Activated CD8-positive, alpha-beta memory T cell treated with anti-CD3 and anti-CD28 coated beads, Interleukin-2, amount 10 ng/mL, durations not matched to agents 7 days and 5 days (primary cell): ENCODE data around the gene PHF12. TPM values are rescaled to one million over a fixed set of nuclear protein-coding genes. Genes with fewer than 3 reads are reported as not detected.

Experiments
- ATAC-seq: fragments of 150-1000 bp; cut with Tn5 transposase; one replicate; pipeline ENCODE4 v1.10.0; 2021; ENCODE audit warnings: moderate library complexity
- CTCF ChIA-PET: fragments of 350-600 bp; sonication (Branson Sonifier 250); formaldehyde crosslinking; loops from one replicate; lab custom pipeline; 2021; ENCODE audit warnings: antibody characterized with exemption; lab: Charles Lee
- DNase-seq: peaks from one replicate; pipeline ENCODE4 v3.0.0-alpha.2; 2020
- H3K27ac Mint-ChIP-seq: one replicate; pipeline ENCODE4 v1.8.0; 2021; ENCODE audit warnings: mild to moderate bottlenecking, mixed read lengths
- H3K27me3 Mint-ChIP-seq: one replicate; pipeline ENCODE4 v1.8.0; 2021; ENCODE audit warnings: mixed read lengths
- H3K36me3 Mint-ChIP-seq: one replicate; pipeline ENCODE4 v1.8.0; 2021; ENCODE audit warnings: mild to moderate bottlenecking, mixed read lengths
- H3K4me1 Mint-ChIP-seq: one replicate; pipeline ENCODE4 v1.8.0; 2021; ENCODE audit warnings: mixed read lengths
- H3K4me3 Mint-ChIP-seq: one replicate; pipeline ENCODE4 v1.8.0; 2021; ENCODE audit warnings: mild to moderate bottlenecking, moderate library complexity, mixed read lengths
- H3K9me3 Mint-ChIP-seq: one replicate; pipeline ENCODE4 v1.8.0; 2022; ENCODE audit warnings: low read depth, mixed read lengths
- total RNA-seq, 2 experiments: library from RNA; stranded (reverse); gene quantifications; one replicate each; pipeline ENCODE4 v1.2.3, GENCODE V29; 2021

The PHF12 gene
- total RNA-seq, 2 experiments from 2014 or later, result 79.5 to 85.8 TPM

DNA sequence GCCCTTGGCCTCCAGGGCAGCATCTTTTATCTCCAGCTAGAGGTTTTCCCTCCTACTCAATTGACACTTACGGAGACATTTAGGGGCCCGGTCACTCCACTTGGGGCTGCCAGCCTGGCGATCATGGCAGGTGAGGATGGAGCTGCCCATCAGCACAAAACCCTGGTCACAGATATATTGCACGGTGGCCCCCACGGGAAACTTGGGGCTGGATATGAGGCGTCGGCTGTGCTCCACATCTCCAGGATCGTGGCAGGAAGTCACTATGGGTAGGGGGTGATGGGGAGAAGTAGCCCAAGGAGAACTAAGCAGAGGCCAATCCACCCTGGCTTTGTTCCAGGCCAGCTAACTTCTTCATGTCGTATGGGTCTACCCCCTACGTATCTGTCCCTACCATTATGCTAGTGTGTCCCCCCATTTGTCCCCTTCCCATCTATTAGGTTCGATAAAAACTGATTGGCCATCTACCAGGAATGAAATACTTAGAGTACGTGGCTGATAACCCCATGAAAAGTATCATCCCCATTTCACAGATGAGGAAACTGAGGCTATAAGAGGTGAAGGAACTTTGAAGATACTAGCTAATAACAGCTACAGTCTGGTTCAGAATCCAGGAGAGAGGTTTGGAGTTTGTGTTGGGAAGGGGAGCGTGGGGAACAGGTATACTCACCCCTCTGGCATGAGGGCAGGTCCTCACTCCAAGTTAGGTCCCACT lies 6.1 kb upstream of the PHF12 start:
- CTCF ChIA-PET, result interaction anchor here (1.1 to 2.7 kb wide), 5 partner anchors 8 to 231 kb away, joined by 3 to 18 read pairs (median 5); no protein-coding TSS in a partner anchor
- no peaks in the 10 kb centered on the region for H3K4me1 Mint-ChIP-seq
- DNase-seq, result no peak
- H3K4me3 Mint-ChIP-seq, result no peak overlapping the region
- ATAC-seq, result no peak
- H3K27me3 Mint-ChIP-seq, result no peaks in the 10 kb centered on the region
- H3K9me3 Mint-ChIP-seq, result no peaks in the 10 kb centered on the region
- no peak overlapping the region for H3K27ac Mint-ChIP-seq
- no peaks in the 10 kb centered on the region for H3K36me3 Mint-ChIP-seq

DNA sequence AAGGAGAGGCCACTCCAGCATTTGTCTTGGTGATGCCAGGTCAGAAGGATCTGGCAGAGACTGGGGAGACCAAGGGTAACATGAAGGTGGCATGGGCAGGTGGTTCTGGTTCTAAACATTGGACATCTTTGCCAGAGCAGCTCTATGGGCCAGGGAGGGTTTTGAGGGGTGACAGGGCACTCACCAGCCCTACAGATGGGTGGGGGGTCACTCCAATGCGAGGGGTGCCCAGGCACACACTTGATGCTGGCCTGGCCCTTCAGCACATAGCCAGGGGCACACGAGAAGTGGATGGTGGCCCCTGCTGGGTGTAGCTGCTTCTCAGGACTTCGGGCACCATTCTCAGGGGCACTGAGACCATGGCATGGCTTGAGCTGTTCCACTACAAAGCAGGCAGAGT lies 5.5 kb upstream of the PHF12 start:
- no peaks in the 10 kb centered on the region for H3K4me1 Mint-ChIP-seq
- no peak for ATAC-seq
- H3K27me3 Mint-ChIP-seq, result no peaks in the 10 kb centered on the region
- no peaks in the 10 kb centered on the region for H3K36me3 Mint-ChIP-seq
- CTCF ChIA-PET, result interaction anchor here (1.2 to 2.7 kb wide), 4 partner anchors 8 to 230 kb away, joined by 3 to 18 read pairs (median 8); no protein-coding TSS in a partner anchor
- H3K9me3 Mint-ChIP-seq, result no peaks in the 10 kb centered on the region
- no peak overlapping the region for H3K27ac Mint-ChIP-seq
- DNase-seq, result no peak
- no peak overlapping the region for H3K4me3 Mint-ChIP-seq

DNA sequence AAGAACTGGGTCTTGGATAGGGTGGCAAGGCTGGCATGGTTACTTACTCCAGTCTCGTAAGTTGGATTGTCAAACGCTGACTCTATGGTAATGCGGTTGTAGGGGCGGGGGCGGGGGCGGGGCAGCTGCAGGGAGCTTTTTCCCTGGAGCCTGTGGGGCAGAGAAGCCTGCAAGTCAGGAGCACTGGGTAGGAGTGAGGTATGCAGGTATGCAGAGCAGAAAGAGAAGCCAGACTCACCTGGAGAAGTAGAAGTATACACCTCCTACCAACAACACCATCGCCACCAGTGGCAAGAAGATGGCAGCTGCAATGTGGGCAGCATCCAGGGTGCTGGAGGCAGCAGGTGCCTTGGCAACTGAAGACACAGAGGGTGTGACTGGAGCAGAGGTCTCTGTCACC lies 4.8 kb upstream of the PHF12 start:
- no peak for DNase-seq
- CTCF ChIA-PET, result interaction anchor here (1.3 to 2.5 kb wide), 2 partner anchors 9 to 168 kb away, joined by 5 to 11 read pairs; no protein-coding TSS in a partner anchor
- H3K27me3 Mint-ChIP-seq, result no peaks in the 10 kb centered on the region
- ATAC-seq, result no peak
- no peaks in the 10 kb centered on the region for H3K36me3 Mint-ChIP-seq
- no peak overlapping the region for H3K27ac Mint-ChIP-seq
- no peaks in the 10 kb centered on the region for H3K9me3 Mint-ChIP-seq
- no peak overlapping the region for H3K4me3 Mint-ChIP-seq
- no peaks in the 10 kb centered on the region for H3K4me1 Mint-ChIP-seq

DNA sequence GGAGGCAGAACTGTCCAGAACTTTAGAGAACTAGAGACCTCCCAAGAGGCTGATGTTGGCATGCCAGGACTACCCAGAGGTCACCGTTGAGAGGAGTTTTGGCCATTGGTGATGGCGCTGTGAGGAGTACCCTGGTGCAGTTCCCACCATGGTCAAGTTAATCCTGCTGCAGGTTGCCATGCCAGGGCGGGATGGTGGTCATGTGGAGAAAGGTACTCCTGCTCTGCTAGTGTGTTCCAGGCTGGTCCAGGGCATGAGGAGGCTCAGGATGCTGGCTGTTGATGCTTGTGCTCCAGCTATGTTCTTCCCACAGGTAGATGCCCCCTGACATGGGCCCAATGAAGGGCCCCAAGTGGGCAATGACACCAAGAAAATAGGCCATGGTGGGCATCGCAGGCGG lies 4.1 kb upstream of the PHF12 start:
- ATAC-seq, result no peak
- no peaks in the 10 kb centered on the region for H3K36me3 Mint-ChIP-seq
- no peak for DNase-seq
- CTCF ChIA-PET, result interaction anchor here (1.0 to 6.8 kb wide), 3 partner anchors 10 to 229 kb away, joined by 3 to 76 read pairs (median 11); no protein-coding TSS in a partner anchor
- H3K27me3 Mint-ChIP-seq, result no peaks in the 10 kb centered on the region
- H3K4me3 Mint-ChIP-seq, result no peak overlapping the region
- no peaks in the 10 kb centered on the region for H3K4me1 Mint-ChIP-seq
- no peak overlapping the region for H3K27ac Mint-ChIP-seq
- H3K9me3 Mint-ChIP-seq, result no peaks in the 10 kb centered on the region

DNA sequence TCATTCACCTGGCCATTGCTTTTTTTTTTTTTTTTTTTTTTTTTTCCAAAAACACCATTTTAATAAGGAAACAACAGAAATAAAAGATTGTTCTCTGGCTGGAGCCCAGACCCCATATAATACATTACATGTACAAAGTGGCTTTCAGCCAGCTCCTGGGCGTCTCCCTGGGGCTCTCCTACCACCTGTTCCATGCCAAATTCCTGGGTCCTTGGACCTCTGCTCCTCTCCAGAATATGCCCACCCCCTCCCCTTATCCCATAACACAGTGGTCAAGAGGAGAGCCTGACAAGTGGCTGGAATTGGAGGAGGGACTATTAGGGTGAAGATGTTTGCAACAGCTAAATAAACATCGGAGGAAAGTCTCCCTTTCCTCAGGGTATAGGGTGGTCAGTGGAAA lies 3.6 kb upstream of the PHF12 start:
- DNase-seq (no peak), ATAC-seq (no peak)
- CTCF ChIA-PET, result interaction anchor here (1.0 to 6.8 kb wide), 2 partner anchors 161 to 228 kb away, joined by 3 to 76 read pairs; no protein-coding TSS in a partner anchor
- no peaks in the 10 kb centered on the region for H3K4me1 Mint-ChIP-seq
- no peaks in the 10 kb centered on the region for H3K36me3 Mint-ChIP-seq
- no peak overlapping the region for H3K4me3 Mint-ChIP-seq
- no peaks in the 10 kb centered on the region for H3K9me3 Mint-ChIP-seq
- H3K27ac Mint-ChIP-seq, result no peak overlapping the region
- H3K27me3 Mint-ChIP-seq, result no peaks in the 10 kb centered on the region

DNA sequence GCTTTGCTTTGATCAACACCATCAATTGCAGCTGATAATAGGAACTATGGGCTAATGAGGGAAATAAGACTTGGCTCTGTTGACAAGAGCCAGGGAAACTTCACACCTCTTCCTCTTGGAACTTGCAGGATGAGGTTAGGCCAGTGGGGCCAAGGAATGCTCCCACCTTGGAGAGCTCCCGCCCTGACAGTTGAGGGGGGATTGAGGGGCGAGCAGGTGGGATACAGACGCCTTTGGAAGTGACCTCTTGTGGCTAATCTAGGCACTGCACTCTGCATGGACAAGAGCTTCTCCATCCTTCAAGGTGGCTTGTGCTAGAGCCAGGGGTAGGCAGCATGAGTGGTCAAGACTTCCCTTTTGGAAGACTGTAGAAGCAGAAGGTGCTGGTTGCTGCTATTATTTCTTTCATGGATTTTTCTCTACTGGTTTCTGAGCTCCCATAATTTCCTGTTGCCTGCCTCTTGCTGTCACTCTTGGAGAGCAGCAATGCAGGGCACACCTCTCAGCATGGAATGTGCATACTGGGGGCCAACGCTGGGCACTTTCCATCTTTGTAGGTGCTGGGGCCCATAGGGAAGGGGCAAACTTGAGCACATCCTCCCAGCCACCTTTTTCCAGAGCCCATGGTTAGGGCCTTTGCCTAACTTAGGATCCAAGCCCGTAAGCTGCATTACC lies 2.3 kb upstream of the PHF12 start:
- no peaks in the 10 kb centered on the region for H3K9me3 Mint-ChIP-seq
- no peak overlapping the region for H3K4me3 Mint-ChIP-seq
- CTCF ChIA-PET, result interaction anchor here (0.6 to 9.1 kb wide), 52 partner anchors 8 to 309 kb away, joined by 3 to 112 read pairs (median 4); partner anchors contain the start of genes BLTP2, DHRS13, ERAL1 and FAM222B
- H3K27ac Mint-ChIP-seq, result no peak overlapping the region
- H3K27me3 Mint-ChIP-seq, result no peaks in the 10 kb centered on the region
- peaks cover 4% of the 10 kb centered on the region for H3K36me3 Mint-ChIP-seq
- DNase-seq, result peak; percentile 76
- no peak for ATAC-seq
- H3K4me1 Mint-ChIP-seq, result peaks cover 3% of the 10 kb centered on the region

DNA sequence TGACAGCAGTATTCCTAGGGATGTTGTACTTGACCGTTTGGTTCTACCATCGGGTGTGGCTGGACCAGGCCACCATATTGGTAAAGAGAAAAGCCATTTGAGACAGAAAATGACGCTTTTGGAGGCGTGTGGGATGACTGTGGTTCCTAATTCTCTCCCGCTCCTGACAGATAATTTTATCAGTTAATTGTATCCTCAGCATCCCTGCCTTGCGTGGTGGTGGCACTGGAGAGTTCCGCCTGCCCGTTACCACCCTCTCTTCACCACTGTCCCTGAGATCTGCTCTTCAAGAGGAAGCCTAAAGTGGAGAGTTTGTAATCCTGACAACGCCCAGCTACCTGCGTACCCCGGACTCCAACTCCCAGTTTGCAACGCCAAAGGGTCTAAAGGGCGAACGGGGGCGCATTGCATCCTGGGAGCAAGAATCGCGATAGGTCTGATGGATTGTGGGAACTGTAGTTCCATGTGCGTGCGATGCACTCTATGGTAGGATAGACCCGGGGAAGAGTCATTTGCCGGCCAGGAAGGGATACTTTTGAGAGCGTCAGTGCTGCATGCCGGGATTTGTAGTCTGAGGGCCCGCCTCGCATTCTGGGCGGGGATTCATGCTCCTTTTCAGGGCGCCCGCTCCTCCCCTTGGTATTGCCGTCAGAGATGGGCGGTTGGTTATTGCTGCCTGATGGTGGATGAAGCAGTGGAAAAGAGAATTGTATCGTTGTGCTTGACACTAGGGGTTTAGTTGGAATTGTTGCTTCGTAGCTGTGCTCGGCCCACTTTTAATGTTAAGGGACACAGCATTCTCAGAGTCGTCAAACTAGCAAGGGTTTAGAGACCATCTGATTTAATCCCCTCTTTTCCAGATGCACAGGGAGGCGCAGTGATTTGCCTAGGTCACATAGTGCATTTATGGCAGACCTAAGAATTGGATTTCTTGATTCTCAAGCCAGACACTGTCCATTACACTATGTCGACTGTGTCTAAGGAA lies 965 bp upstream of the PHF12 start:
- H3K27me3 Mint-ChIP-seq, result no peaks in the 10 kb centered on the region
- peaks cover 16% of the 10 kb centered on the region for H3K4me1 Mint-ChIP-seq
- ATAC-seq (peak; percentile 73), DNase-seq (peak; percentile 98)
- H3K4me3 Mint-ChIP-seq, result no peak overlapping the region
- H3K9me3 Mint-ChIP-seq, result no peaks in the 10 kb centered on the region
- H3K27ac Mint-ChIP-seq, result no peak overlapping the region
- CTCF ChIA-PET, result interaction anchor here (0.6 to 9.1 kb wide), 44 partner anchors 7 to 632 kb away, joined by 3 to 112 read pairs (median 4); partner anchors contain the start of genes BLTP2, DHRS13, ERAL1 and FLOT2
- peaks cover 15% of the 10 kb centered on the region for H3K36me3 Mint-ChIP-seq

DNA sequence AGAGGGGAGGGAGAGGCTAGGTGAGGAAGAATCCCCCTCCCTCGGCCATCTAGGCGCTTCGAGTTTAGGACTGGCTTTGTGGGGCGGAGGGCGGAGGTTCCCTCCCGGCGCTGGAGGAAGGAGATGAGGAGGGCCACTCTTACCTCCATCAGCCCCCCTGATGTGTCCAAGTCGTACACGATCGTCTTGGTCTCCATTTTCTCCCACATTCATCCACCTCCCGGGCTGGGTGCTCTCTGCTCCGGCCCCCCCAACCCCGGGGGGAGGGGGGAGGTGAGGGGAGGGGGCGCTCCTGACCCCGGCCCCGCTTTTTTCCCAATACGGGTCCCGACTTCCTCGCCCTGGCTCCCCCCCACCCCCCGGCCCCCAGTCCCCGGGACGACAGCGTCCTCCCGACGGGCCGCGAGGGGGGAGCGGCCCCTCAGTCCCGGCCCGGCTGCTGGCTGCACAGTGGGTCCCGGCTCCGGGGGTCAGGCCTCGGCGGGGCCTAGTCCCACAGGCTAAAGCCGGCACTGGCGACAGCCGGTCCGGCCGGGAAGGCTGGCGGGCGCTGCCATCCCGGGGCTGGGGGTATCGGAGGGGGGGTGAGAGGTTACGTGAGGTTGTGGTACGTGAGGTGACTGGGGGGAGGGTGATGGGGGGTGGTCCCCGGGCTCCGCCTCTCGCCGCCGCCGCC lies 428 bp downstream of the PHF12 start:
- Mint-ChIP-seq H3K27ac (peak overlapping the region; percentile 95), H3K4me1 (peaks cover 30% of the 10 kb centered on the region), H3K4me3 (peak overlapping the region; percentile 94), H3K9me3 (no peaks in the 10 kb centered on the region), H3K27me3 (no peaks in the 10 kb centered on the region), H3K36me3 (peaks cover 23% of the 10 kb centered on the region)
- ATAC-seq (no peak), DNase-seq (no peak)
- CTCF ChIA-PET, result interaction anchor here (0.8 to 9.1 kb wide), 21 partner anchors 12 to 289 kb away, joined by 3 to 112 read pairs (median 8); partner anchors contain the start of genes DHRS13, FLOT2, NEK8 and RPL23A

DNA sequence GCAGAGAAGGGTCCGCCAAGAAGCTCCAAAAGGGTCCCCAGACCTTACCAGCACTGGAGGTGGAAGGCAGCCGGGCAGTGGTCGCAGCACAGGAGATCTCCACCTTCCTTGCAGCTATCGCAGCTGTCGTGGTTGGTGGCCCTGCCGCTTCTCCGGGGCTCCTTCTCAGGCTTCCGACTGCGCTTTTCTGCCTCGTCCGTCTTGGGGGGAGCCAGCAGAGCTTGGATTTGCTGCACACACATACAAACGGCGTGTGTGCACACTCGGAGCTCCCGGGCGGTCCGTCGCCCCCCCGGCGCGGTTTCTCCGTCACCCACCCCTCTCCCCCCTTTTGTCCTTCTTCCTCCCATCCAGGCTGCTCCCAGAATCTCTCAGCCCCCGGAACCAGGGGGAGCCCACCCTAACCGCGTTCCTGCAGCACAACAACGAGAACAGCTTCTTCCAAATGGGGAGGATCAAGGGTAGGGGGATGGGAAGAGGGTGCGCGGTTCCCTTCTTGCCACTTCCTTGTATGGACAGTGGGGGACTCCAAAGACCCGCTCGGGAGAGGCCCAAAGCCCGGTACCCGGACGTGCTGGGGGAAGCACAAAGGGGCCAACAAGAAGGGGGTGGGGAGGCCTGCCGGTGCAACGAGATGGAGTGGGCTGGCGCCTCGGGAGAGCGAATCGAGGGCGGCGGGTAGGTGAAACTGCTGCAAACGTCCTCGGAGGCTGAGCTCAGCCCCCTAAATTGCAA lies 1.1 kb downstream of the PHF12 start:
- DNase-seq, result peak; percentile 81
- Mint-ChIP-seq H3K27ac (peak overlapping the region; percentile 95), H3K36me3 (peaks cover 28% of the 10 kb centered on the region), H3K9me3 (no peaks in the 10 kb centered on the region), H3K4me1 (peaks cover 37% of the 10 kb centered on the region), H3K27me3 (no peaks in the 10 kb centered on the region), H3K4me3 (peak overlapping the region; percentile 94)
- CTCF ChIA-PET, result interaction anchor here (0.6 to 9.1 kb wide), 25 partner anchors 9 to 420 kb away, joined by 3 to 112 read pairs (median 4); partner anchors contain the start of genes BLTP2, DHRS13, FAM222B and FLOT2
- no peak for ATAC-seq

DNA sequence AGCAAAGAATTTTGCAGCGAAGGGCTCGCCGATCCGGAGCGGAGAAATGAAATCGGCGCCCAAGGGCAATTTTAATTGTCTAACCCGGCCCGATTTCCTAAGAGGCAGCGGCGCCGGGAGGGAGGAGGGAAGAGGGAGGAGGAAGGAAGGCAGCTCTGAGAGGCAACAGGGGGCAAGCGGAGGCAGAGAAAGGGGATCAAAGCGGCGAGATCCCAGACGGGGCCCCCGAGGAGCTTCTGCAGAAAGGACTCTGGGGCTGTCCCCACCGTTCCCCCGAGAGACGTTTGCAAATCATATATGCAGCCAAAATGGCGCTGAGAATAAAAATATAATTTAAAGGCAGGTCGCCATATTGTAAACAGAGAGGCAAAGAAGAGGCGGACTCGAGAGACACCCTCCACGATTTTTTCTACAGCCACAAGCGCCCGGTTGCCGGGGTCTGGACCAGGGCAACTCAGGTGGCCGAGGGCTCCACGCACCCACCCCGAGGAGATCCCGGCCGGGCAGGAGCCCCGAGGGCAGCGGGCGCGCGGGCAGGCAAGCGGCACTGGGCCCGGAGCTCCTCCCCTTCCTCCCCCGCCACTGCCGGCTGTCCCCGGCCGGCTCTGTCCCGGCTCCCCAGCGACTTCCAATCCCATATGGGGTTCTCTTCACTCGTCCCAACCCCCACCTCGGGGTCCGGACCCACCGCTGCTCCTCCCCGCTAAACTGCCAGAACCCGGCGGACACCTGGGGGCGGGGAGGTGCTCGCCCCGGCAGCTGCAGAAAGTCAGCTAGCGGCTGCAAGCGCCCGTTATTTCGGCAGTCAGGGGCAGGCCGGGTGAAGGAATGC lies 1.9 kb downstream of the PHF12 start:
- Mint-ChIP-seq H3K9me3 (no peaks in the 10 kb centered on the region), H3K27ac (peak overlapping the region; percentile 95), H3K4me1 (peaks cover 39% of the 10 kb centered on the region), H3K4me3 (peak overlapping the region; percentile 94), H3K36me3 (peaks cover 34% of the 10 kb centered on the region), H3K27me3 (no peaks in the 10 kb centered on the region)
- CTCF ChIA-PET, result interaction anchor here (0.6 to 9.1 kb wide), 27 partner anchors 9 to 421 kb away, joined by 3 to 112 read pairs (median 4); partner anchors contain the start of genes BLTP2, DHRS13, FAM222B and FLOT2
- no peak for ATAC-seq
- peak; percentile 68 for DNase-seq

DNA sequence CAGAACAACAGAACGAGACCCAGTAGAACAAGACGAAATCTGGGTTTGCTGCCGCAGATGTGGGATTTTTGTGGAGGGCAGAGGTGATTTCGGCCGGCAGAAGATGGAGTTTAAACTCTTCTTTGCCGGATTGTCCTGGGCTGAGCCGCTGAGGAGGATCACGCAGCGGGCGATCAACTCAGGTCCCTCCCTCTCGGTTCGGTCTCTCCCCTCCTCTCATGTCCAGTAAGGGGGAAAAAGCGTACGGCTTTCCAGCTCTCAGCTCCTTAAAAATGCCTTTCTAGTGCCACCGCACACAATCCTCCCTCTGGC lies 2.5 kb downstream of the PHF12 start:
- Mint-ChIP-seq H3K4me3 (peak overlapping the region; percentile 94), H3K27me3 (no peaks in the 10 kb centered on the region), H3K36me3 (peaks cover 39% of the 10 kb centered on the region), H3K4me1 (peaks cover 44% of the 10 kb centered on the region), H3K27ac (peak overlapping the region; percentile 95), H3K9me3 (no peaks in the 10 kb centered on the region)
- CTCF ChIA-PET, result interaction anchor here (0.9 to 9.1 kb wide), 18 partner anchors 9 to 229 kb away, joined by 3 to 112 read pairs (median 6); partner anchors contain the start of genes DHRS13, FAM222B, FLOT2 and NEK8
- DNase-seq, result no peak
- no peak for ATAC-seq
